RKO (cell line): ENCODE data around the gene OPRPN.
A peak's percentile ranks its signal among the peaks of the same experiment; 100 is the strongest.

Experiments
- DNase-seq: peaks from one replicate; pipeline ENCODE4 v3.0.0-alpha.2; 2016; ENCODE audit warnings: low spot score

The OPRPN gene, protein sequence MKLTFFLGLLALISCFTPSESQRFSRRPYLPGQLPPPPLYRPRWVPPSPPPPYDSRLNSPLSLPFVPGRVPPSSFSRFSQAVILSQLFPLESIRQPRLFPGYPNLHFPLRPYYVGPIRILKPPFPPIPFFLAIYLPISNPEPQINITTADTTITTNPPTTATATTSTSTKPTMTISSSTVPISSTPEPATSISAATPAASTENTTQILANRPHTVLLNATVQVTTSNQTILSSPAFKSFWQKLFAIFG

DNA sequence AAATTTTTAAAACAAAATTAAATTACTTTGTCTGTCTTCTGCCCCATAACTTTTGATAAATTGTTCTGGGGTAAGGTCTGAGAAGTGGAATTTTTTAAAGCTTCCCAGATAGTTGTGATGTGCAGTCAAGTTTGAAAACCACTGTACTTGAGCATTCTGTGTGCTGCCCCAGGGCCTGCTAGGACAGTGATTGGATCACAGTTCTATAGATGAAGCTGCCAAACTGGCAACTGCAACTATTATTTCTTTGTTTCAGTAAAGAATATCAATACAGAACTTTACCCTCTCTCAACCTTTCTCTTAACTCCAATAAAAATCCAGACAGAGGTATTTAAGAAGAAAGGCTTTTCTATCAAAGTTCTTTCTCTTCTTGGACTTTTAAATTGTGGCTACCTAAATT, at the start of gene OPRPN:
TSS of gene OPRPN (plus strand) at position 361 of the 400 bp plus-strand sequence. CDS start 1,346 bp downstream, outside the sequence.
- no peak for DNase-seq

DNA sequence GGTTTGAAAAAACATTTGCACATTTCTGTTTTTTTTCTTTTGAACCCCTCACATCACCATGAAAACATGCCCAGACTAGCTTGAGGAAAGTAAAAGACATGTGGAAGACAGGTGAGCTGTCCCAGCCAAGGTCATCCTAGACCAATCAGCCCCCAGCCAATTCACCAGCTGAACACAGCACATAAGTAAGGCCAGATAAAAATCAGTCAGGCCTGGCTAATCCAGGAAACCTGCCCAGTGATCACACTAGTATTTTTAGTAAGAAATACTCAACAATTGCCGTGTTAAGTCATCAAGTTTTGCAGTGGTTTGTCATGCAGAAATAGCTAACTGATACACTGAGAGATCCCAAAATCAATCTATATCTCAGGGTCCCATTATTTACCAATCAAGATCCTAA, 41.6 kb upstream of the OPRPN start:
- no peak for DNase-seq

DNA sequence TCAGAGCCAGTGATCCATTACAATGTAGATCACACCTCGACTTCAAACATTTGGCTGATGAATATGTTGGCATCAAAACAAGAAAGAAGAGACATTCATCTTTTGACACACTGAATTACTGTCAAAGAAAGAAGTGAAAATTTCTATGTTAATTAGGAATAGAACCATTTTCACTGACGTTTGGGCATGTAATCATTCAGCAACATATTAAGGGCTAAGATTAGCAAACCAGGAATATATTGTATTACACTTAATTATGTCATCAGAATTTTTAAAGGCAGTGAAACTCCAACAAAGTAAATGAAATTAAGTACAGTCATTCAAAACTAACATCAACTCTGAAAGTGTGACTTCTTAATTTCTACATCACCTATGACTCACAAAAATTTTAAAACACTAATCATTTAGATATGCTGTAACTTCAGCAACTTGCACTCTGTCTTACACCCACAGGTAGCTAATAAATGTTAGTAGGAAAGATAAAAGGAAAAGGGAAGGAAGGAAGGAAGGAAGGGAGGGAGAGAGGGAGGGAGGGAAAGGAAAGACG, 38.6 kb upstream of the OPRPN start:
- DNase-seq = peak; percentile 8

DNA sequence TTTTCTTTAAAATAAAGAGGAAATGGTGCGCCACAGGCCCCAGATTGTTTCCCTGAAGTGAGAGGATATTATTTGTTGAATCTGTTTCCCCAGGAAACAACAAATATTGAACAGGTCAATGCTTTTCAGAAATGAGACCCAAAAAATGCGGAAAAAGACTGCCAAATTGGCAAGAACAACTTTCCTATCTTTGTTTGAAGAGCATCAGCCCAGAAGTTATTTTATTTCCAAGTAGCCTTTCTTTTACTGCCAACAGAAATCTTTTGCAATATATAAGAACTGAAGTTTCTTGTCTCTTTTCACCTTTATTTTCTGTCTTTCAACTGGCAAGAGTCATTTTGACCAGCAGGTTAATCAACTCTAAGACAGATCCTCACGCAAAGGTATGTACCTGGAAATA, 37.3 kb upstream of the OPRPN start, which contains the start of gene SMR3A:
TSS of gene SMR3A (plus strand) at position 301 of the 400 bp plus-strand sequence. CDS start 1,356 bp downstream, outside the sequence.
- no peak for DNase-seq

DNA sequence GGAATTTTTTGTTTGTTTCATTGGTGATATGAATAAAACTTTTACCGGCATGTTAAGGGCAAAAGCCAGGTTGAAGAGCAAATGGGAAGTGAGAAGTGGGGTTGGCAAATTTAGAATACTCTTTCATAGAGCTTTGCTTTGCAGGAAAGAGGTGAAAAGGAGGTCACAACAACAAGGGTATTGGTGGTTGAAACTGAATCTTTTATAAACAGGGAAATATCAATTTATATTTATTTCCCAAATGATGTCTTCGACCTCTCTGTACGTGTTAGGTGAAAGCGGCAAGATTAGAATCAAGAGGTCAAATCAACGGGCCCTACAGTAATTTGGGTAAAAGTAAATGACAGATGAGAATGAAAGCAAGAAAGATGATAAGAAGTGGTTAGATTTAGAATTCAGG, 33.7 kb upstream of the OPRPN start:
- DNase-seq = no peak

DNA sequence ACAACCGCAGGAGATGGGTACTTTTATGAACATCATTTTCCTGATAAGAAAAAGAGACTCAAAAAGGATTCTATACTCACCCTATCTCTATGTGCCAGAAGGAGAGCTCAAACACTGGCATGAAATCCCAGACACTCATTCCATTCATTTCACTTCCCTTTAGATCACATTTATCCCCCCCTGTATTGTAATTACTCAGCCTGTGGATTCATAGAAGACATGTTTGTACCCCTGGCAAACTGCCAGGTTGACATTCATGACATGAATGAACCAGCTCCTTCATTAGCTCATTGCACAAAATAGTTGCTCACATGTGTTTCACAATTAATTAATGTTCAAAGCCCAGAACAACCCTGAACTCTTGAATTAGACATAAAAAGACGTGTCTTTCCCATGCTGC, 32.3 kb upstream of the OPRPN start:
- DNase-seq = no peak

DNA sequence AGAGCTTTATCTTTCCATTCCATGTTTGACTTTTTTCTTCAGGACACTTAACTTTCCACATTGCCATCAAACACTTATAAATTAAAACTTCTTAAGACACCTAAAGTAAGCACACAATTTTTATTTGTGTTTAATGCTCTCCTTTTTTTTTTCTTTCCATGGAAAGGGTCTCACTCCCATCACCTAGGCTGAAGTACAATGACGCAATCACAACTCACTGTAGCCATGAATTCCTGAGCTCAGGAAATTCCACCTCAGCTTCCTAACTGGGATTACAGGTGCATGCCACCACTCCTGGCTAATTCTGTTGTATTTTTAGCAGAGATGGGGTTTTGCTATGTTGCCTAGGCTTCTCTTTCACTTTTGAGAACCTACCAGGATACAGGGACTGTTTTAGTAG, 29.9 kb upstream of the OPRPN start:
- no peak for DNase-seq

DNA sequence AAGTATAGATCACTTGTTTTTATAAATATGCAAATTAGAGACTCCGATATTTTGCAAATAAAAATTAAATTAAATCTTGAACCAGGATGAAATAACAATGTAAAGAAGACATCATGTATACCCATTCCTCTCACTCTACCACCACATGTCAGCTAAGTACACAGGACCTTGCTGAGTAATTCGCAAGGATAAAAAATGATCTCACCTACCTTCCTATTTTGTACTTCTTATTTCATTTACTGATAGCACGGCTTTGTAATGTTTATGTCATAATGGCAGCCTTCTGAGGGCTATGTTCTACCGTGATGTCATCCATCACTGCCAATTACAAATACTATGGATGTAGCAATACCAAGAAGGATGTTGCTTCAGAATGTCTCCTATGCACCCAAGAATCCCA, 25.8 kb upstream of the OPRPN start:
- DNase-seq = no peak

DNA sequence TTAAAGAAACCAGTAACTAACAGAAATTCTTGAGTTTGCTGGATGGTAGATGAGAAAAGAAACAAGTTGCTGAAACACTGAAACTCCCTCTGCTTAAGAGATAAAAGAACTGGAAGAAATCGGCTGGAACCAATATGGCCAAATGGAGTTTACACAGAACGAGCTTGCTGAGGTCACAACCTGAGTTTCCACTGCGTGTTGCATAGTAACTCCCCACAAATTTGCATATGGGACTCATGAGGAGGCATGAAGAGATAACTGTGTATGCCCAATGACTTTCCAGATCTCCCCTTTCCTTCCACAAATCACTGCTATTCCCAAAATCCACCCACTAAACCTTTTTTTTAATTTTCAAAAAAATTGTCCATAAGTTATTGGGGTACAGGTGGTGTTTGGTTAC, 25.0 kb upstream of the OPRPN start:
- no peak for DNase-seq

DNA sequence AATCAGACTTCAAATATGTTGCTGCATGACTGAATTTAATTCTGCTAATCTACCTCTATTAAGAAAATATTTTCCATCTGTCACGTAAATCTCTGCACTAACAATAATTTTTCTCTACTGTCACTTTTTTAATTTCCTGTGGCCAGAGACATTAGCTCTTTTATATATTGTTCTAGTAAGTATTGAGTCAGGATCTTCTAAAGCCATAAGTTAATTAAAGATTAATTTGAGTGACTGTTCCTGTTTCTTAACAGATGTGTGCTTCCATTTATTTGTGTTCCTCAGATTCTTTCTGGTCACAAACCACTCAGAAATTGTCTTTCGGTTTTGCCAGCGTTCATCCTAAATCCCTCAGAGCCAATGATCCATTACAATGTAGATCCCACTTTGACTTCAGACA, 17.2 kb upstream of the OPRPN start:
- DNase-seq = no peak

DNA sequence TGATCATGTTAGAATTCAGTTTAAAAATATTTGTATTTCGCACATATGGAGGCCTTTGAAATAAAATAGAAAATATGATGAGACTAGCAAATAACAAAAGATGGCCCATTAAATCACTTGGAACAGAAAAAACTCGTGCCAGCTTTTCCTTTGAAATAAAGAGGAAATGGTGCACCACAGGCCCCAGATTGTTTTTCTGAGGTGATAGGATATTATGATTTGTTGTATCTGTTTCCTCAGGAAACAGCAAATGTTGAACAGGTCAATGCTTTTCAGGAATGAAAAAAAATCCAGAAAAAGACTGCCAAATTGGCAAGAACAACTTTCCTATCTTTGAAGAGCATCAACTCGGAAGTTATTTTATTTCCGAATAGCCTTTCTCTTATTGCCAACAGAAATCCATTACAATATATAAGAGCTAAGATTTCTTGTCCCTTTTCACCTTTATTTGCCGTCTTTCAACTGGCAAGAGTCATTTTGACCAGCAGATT, 15.0 kb upstream of the OPRPN start, which contains the start of gene SMR3B:
TSS of gene SMR3B (plus strand) at position 441 of the 491 bp plus-strand sequence. CDS start 1,380 bp downstream, outside the sequence.
- DNase-seq = no peak

DNA sequence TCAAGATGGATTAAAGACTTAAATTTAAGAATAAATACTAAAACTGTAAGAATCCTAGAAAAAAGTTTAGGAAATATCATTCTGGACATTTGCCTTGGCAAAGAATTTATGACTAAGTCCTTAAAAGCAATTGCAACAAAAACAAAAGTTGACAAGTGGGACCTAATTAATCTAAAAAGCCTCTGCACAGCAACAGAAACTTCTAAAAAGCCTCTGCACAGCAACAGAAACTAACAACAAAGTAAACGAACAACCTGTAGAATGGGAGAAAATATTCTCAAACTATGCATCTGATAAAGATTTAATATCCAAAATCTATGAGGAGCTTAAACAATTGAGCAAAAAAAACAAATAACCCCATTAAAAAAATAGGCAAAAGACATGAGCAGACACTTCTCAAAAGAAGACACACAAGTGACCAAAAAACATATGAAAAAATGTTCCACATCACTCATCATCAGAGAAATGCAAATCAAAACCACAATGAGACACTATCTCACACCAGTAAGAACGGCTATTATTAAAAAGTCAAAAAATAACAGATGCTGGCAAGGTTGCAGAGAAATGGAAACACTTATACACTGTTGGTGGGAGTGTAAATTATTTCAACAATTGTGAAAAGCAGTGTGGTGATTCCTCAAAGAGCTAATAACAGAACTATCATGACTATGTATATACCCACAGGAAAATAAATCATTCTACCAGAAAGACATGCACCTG, 5.5 kb upstream of the OPRPN start:
- DNase-seq = no peak

DNA sequence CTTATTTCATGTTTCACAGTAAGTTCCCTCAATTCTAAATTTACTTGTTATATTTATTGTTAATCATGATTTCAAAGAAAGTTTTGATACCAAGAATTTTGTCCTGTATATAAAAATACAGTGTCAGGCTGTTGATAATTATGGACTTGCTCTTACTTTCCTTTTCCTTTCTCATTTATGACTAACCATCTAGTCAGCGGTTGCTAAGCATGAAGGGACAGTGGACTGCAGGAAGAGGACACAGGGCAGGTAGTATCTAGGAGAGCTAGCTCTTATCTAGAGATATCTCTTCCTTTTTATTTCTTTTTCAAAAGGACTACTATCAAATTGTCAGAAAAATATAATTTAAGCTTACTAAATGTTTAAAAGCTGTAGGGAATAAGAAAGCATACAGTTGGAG, 1.6 kb downstream of the OPRPN start:
- DNase-seq = peak; percentile 40

DNA sequence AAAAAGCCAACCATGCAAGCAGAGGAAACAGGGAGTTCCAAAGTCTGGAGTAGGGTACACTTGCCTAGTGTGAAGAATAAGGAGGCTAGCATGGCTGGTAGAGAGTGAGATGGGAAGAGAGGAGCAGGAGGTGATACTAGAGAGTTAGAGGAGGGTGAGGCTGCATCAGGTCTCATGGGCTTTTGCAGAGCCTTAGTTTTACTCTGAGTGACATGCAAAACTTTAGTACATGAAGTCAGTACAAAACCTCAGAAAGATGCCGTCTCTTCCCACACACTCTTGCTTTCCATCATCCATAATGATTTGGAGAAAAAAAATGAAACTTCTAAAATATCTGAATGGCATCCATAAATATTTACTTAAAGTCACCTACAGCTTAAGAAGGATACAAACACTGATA, 5.0 kb downstream of the OPRPN start:
- DNase-seq = no peak

DNA sequence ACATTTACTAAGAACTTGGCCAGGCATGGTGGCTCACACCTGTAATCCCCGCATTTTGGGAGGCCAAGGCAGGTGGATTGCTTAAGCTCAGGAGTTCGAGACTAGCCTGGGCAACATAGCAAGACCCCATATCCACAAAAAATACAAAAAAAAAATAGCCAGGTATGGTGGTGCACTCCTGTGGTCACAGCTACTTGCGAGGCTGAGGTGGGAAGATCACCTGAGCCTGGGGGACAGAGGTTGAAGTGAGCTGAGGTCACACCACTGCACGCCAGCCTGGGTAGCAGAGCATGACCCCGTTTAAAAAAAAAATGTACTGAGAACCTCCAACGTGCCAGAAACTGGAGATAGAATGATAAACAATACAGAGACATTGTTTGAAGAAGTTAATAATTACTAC, 8.0 kb downstream of the OPRPN start:
- DNase-seq = no peak

DNA sequence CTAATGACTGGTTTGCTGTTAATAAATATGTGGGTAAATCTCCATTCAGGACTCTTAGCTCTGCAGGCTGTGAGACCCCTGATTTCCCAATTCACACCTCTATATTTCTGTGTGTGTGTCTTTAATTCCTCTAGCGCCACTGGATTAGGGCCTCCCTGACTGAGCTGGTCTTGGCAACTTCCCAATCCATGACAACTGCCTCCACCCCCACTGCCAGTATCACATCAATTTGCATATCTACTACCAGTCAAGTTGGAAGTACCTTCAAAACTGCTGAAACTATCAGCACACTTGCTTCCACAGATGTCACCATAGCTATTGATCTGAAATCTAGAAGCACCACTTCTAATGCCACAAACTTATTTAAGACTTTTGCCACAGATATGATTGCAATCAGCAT, 27.6 kb downstream of the OPRPN start:
- no peak for DNase-seq

DNA sequence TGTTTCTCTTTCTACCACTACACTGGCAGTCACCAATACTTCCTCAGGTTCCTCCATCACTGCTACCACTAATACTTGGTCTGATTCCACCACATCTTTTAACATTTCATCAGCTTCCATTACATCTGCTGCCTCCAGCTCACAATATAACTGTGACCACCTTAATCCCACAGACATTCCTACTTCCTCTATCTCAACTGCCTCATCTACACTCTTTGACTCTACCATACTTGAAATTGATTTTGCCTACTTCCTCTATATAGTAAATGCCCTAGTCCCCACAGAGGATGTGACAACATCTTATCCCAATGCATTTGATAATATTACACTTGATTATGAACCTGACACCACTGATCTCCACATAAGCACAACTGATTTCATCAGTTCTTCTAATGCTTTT, 29.0 kb downstream of the OPRPN start:
- no peak for DNase-seq

DNA sequence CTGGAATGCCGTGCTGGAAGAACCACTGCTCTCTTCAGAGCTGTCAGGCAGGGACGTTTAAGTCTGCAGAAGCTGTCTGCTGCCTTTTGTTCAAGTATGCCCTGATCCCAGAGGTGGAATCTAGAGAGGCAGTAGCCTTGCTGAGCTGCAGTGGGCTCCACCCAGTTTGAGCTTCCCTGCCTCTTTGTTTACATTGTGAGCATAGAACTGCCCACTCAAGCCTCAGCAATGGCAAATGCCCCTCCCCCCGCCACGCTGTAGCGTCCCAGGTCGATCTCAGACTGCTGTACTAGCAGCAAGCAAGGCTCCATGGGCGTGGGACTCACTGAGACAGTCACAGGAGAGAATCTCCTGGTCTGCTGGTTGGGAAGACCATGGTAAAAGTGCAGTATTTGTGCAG, 39.5 kb downstream of the OPRPN start:
- DNase-seq = no peak

DNA sequence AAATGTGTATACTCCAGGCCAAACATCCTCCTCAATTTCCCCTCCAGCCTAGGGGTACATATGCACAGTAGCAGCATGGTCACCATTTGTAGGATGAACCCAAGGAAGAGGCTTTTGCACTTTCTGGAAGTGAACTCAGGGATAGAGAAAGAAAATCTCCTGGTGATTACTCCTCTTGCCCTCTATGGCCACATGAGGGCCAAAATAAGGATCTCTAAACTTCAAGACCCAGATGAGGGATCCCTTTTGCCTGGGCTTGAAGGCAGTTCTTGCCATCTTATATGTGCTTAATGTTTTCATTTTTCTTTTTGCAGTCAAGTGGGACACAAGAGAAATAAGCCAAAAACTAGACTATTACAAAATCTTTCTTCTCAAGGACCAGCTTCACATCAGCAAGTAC, 44.7 kb downstream of the OPRPN start:
- DNase-seq = no peak

DNA sequence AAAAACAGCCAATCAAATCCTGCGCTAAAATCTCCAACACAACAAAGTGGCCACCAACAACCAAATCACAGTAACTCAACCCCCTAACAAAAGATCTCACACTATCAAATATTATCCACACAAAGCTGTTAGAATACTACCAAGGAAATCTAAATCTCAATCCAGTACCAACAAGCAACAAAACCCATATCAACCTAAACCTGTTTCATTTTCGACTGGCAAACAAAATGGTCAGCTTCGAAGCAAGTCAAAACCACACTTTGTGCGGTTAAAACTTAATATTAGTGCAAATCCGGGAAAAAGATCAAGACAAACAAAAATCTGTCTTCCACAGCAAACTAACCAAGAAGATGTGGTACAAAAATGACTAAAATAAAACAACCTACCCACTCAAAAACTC, 45.6 kb downstream of the OPRPN start:
- no peak for DNase-seq

DNA sequence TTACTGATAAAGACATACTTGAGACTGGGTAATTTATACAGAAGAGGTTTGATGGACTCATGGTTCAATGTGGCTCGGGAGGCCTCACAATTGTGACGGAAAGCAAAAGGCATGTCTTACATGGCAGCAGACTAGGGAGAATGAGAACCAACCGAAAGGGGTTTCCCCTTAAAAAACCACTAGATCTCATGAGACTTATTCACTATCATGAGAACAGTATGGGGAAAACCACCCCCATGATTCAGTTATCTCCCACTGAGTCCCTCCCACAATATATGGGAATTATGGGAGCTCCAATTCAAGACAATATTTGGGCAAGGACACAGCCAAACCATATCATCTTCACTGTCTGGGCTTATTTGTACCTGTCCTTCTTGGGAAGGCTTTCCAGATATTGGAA, 51.5 kb downstream of the OPRPN start:
- no peak for DNase-seq

DNA sequence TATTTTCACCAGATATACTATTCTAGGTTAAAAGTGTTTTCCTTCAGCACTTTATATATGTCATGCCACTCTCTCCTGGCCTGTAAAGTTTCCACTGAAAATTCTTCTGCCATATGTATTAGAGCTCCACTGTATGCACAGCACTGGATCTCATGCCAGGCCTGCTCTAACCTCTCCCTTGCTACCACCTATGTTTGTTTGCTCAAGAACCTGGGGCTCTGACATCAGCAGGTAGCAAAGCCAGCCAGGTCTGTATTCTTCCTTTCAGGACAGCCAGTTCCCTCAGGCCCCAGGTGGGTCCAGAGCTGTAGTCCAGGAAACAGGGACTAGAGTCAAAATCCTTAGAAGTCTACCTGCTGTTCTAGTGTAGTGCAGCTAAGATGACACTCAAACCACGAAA, 55.2 kb downstream of the OPRPN start:
- DNase-seq = no peak
